Mammary epithelial cell (primary cell): ENCODE results near the gene TTC13.

Source experiments
- EZH2 ChIP-seq: IDR thresholded peaks from 2 replicates; pipeline ENCODE4 v1.6.1; 2012; ENCODE audit warnings: low read length, inconsistent platforms, borderline replicate concordance
- TF ChIP-seq, protein P1 (sequence below), 2 donors: IDR thresholded peaks in 1 of 2; conservative IDR thresholded peaks in 1 of 2; 2 replicates each; pipeline ENCODE4 v1.5.1; 2011 to 2012; ENCODE audit warnings: inconsistent platforms in 2 of 2, low read length in 2 of 2, mild to moderate bottlenecking in 2 of 2, control low read depth in 1 of 2, low read depth in 1 of 2; ENCODE audit not compliant: insufficient read depth in 1 of 2; ENCODE audit errors: extremely low read depth in 1 of 2

DNA sequence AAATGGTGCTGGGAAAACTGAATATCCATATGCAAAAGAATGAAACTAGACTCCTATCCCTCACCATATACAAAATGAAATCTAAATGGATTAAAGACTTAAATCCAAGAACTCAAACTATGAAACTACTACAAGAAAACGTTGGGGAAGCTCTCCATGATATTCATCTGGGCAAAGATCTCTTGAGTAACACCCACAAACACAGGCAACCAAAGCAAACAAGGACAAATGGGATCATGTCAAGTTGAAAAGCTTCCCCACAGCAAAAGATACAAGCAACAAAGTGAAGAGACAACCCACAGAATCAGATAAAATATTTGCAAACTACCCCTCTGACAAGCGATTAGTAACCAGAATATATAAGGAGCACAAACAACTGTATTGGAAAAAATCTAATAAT is 13.8 kb downstream of the TTC13 start:
- no peak for TF ChIP-seq EZH2
- TF ChIP-seq, protein P1, sequence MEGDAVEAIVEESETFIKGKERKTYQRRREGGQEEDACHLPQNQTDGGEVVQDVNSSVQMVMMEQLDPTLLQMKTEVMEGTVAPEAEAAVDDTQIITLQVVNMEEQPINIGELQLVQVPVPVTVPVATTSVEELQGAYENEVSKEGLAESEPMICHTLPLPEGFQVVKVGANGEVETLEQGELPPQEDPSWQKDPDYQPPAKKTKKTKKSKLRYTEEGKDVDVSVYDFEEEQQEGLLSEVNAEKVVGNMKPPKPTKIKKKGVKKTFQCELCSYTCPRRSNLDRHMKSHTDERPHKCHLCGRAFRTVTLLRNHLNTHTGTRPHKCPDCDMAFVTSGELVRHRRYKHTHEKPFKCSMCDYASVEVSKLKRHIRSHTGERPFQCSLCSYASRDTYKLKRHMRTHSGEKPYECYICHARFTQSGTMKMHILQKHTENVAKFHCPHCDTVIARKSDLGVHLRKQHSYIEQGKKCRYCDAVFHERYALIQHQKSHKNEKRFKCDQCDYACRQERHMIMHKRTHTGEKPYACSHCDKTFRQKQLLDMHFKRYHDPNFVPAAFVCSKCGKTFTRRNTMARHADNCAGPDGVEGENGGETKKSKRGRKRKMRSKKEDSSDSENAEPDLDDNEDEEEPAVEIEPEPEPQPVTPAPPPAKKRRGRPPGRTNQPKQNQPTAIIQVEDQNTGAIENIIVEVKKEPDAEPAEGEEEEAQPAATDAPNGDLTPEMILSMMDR (conservative IDR thresholded peaks at IDR 0.05 in 1 of 2, IDR thresholded peaks at IDR 0.05 in 1 of 2; ENCODE audit: extremely low read depth in 1 of 2, insufficient read depth in 1 of 2, low read depth in 1 of 2, low read length in 2 of 2) = no peak
